NT2/D1 (cell line): Measurements from ENCODE around the gene AEBP2.

Experiments used
- SUZ12 ChIP-seq: IDR thresholded peaks from 2 replicates; pipeline ENCODE4 v1.6.1; 2011; ENCODE audit not compliant: insufficient read length, insufficient read depth; ENCODE audit errors: extremely low read depth
- YY1 ChIP-seq: IDR thresholded peaks from 2 replicates; pipeline ENCODE4 v1.6.1; 2011; ENCODE audit not compliant: insufficient read length, insufficient read depth
- ZNF274 ChIP-seq: IDR thresholded peaks from 2 replicates; pipeline ENCODE4 v1.6.1; 2011; ENCODE audit warnings: mild to moderate bottlenecking, low read depth, low read length

GRCh38 chr12:19539836-19540235, 100.5 kb downstream of the AEBP2 start:
- no peak for TF ChIP-seq YY1
- no peak for TF ChIP-seq ZNF274
- no peak for TF ChIP-seq SUZ12
